HG02571 (cell line): ENCODE measurements around the gene ARPP21.
"Not testable (repeated sequence)": the region's sequence is repeated elsewhere in the genome, so short reads cannot be mapped to it uniquely, and the experiment has no call there.

Source experiments
- ATAC-seq: cut with Tn5 transposase; IDR thresholded peaks from one replicate; pipeline ENCODE4 v1.9.1; 2021; ENCODE audit warnings: mild to moderate bottlenecking, moderate library complexity; ENCODE audit not compliant: unreplicated experiment

ARPP21 gene

DNA sequence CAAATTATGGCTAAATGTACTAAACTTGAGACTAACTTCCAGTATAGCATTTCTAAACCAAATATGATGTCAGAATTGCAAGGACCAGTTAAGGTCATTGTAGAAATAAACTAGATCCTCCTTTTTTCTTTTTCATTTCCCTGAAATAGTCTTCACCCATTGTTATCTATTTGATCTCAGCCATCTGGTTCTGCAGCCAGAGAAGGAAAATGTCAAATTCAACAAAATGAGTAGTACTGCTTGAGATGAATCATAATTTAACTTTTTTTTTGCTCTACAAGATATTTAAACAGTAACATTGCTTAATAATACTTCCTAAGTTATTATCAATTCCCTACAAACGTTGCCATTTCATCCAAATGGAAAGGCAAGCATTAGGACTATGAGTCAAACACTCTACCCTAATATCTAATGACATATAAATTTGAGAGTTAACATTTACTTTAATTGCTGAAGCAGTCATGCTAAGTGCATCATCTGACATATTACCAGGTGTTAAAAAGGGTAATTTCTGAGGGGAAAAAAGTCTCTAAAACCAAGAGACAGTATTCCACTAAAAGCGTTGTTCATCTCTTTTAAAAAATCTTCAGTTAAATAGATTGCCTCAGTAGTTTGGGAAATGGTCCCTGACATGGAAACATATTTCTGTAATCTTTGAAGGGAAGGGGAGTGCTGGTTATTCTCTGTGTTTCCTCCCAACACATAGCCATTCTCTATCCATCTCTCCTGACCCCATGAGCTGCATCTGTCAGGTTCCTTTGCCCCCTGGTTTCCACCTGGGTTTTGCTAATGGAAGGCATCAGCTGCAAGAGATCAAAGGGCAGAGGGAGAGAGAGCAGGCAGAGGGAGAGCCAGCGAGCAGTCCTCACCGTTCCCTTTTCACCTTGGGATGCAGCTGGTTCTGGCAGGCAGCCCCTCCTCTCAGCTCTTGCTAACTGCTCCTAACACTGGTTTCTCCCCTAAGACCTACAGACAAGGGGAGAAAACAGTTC is 138.5 kb downstream of the ARPP21 start:
- no peak for ATAC-seq

DNA sequence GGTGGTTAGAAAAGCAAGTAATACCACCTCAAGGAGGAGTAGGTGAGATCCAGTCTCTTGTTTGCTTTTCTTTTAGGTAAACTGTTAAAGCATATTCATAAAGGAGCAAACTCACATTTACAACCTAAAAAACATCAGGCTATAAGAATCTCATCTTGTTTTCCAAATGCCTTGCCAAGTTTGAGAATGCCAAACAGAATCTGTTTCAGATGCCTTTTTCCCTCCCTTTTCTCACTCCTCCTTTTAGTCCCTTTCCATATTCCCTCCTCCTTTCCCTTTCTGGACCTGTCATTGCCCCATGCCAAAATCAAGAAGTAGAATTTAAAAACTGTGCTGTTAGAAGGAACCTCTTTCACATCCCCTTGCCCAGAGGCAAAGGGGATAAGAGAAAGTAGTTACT is 140.3 kb downstream of the ARPP21 start:
- ATAC-seq, result no peak

DNA sequence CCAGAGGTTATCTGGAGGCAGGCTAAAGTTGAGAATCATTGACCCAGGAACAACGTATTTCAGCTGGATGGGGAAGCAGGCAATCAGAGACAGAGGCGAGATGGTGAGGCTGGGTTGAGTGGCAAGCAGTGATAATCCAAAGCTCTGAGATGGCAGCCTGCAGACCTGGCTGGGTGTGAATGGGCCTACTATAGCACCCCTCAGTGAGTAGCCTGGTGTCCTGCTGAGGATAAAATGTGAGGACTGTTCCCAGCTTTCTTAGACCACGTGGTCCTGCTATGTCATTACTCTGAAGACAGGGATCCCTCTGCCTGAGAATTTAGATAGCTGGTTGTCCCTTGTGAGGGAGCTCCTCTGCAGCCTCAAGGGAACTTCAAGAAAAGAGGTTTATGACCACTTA is 141.5 kb downstream of the ARPP21 start:
- ATAC-seq, result no peak

DNA sequence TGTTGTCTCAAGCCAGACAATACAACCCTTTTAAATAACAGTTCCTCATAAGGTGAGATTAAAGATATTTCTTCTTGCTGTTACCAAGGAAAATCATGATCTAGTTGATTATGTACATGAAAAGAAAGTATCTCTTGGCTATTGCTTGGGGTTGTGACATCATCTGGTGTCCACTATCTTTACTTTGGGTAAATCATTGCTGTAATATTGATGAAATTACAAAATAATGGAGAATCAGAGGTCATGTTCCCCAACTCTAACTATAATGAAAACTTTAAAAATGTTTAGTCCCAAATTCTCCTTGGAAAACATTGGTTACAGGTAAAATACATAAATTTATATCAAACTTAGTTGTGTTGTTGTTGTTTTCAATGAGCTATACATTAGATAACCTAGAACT is 142.2 kb downstream of the ARPP21 start:
- no peak for ATAC-seq

DNA sequence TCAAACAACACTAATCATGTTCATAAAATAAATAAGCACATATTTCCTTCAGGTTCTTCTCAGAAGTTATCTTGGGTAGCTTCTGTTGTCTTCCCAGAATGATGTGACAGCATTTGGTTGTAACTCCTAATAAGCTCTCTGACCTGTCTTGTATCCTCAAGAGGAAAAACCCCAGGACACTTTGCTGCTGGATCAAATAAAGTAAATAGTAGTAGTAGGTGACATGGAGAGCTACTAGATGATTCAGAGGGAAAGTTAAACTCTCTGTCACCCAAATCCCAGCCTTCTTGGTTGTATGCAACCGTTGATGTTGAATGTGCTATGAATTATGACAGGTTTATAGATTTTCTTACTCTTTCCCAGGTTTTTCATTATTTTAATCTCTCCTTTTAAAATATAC is 143.0 kb downstream of the ARPP21 start:
- ATAC-seq, result no peak

DNA sequence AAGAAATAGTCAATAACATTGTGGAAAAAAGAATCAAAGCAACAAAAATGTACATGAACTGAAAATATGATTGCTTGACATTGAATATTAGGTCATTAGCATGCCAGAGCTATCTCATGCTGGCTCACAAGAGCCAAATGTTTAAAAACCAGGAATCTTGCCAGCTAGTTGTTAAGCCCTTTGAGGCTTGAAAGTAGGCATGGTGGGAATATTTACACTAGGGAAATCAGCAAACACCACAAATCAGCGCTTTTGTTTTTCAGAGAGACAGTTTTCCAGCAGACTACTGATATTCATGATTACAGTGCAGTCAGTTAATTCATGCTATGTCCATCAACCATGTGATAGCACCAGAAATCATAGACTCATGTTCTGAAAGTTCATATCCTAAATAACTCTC is 144.8 kb downstream of the ARPP21 start:
- ATAC-seq, result no peak

DNA sequence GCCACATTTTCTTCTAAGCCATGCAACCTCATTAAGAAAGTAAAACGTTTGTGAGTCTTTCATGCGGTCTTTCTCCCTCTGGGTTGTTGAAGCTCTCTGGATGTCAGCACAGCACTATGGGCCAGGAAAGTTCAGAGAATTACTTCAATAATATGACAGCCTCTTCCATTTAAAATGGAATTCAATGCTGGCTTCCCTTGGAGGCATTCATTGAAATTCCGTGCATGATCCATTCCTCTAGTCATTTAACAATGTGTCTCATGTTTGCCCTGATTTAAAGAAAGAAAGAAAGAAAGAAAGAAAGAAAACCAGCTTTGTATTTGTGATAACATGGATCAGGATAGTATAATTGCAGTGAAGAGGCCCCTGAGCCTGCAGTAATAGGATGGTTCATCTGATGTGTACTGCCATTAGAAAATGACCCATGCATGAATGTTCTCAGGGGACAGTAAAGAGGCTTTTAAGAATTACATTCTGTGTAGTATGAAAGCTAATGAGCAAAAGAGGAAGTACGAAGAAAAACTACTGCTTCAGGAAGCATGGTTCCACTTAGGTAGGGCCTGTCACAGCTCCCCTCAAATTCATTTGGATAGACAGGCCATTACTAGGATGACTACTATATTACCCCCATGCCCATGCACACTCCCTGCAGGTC is 146.0 kb downstream of the ARPP21 start:
- no peak for ATAC-seq

DNA sequence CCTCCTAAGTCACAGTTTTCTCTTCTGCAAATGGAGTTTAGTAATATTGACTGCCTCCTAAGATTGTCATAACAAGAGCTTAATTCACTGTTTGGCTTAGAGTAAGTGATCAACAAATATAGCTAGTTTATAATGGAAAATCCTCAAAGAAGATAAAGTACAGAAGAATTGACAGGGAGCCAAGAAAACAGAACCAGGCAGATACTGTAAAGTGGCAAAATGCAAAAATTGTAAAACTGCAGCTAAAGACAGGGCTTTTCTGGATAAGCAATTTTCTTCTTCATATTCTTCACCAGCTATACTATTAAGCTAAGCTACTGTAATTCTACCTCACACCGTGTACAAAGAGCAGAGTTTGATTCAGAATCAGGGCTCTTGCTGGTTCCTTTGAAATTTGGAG is 148.6 kb downstream of the ARPP21 start:
- no peak for ATAC-seq

DNA sequence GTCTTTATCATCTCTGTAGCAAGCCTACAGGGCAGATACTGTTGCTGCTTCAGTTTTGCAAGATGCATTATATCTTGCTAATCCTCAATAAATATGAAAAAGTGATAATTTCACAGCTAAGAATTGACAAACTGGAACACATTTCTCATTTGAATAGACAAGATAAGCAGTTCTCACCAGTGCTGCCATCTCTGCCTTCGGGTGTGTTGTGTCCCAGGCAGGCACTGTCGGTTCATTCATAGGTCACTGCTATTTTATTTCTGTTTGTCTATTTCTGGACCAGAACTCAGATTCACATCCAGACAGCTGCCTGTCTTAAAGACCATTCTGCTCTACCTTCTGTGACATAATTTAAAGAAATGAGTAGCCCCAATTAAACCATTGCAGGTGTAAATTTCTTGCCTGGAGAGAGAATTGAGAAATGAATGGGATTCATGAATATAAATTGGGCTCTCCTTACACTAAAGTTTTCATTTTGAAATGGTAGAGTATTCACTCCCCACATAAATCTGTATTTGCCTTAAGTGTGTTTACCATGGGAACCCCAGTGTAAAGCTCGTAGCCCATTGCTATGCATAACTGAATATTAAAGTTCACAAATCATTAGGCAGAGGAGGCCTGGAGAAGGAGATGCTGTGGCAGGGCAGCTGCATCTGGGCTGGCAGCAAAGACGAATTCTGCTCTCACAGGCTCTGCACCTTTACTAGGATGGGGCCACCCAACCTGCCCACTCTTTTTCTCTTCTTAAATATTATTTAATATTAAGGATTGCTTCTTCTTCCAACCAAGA is 149.9 kb downstream of the ARPP21 start:
- ATAC-seq, result no peak

DNA sequence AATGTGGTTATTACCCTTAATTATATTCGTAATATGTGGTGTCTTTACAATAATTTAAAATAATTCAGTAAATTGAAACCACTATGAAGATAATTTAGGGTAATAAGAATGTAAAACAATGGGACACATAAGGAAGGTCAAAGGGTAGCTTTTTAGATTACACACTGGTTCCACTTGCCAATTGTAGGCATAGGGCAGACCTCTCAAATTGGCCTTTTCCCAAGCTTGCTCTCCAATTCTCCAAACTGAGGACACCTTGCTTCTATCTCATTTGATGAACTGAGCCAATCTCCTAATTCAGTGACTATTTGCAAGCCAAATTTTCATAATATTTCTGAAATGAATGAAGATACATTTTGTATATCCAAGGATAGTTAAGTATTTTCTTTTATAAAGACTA is 151.4 kb downstream of the ARPP21 start:
- ATAC-seq, result no peak

DNA sequence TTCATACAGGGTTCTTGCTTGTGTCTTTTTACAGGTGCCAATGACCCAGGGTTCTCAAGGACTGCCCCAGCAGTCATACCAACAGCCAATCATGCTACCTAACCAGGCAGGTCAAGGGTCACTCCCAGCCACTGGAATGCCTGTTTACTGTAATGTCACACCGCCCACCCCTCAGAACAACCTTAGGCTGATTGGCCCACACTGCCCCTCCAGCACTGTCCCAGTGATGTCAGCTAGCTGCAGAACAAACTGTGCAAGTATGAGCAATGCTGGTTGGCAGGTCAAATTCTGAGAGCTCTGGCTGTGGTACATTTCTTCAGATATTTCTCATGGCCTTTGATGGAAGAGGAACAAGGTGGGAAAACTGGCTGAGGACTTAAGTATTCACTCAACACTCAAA is 154.3 kb downstream of the ARPP21 start:
- ATAC-seq, result no peak

DNA sequence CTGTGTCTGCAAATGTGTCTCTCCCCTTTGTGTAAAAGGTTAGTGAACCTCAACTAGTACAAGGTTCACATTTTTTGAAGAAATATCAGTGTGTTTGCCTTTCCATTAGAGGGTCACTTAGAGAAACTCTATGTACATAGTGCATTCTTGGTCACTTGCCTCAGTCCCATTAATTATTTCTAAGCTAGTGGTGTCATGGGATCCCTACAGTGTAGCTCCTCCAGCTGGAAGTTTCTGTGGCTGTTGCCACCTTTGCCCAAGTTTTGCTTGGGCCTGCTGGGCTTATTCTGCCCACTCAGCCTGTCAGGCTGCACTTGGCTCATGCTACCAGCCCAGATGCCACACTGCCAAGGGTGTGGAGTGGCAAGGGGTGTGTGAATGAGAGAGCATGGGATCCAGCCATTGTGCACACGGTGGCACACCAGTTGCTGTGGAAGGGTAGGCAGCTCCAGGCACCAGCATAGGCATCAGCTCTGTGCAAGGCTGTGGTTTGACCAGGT is 161.7 kb downstream of the ARPP21 start:
- no peak for ATAC-seq

DNA sequence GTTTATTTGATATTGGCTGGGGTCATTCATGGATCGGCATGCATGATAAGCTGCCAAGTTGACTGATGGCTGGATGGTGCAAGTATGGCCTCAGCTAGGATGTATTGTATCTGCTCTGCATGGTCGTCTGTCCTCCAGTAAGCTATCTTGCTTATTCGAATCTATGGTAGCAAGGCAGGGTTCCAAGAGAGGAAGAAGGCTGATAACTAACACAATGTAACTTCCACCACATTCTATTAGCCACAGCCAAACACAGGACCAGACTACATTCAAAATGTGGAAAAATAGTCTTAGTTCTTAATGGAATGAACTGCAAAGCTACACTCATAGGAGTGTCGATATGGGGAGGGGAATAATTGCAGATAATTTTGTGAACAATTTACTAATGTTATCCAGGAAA is 175.2 kb downstream of the ARPP21 start:
- no peak for ATAC-seq

DNA sequence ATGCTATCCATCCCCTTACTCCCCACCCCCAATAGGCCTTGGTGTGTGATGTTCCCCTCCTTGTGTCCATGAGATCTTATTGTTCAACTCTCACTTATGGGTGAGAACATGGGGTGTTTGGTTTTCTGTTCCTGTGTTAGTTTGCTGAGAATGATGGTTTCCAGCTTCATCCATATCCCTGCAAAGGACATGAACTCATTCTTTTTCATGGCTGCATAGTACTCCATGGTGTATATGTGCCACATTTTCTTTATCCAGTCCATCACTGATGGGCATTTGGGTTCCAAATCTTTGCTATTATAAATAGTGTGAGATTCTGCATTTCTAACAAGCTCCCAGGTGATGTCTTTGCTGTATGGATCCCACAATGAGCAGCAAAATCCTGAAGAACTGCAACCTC is 176.5 kb downstream of the ARPP21 start:
- ATAC-seq, result not testable (repeated sequence)

DNA sequence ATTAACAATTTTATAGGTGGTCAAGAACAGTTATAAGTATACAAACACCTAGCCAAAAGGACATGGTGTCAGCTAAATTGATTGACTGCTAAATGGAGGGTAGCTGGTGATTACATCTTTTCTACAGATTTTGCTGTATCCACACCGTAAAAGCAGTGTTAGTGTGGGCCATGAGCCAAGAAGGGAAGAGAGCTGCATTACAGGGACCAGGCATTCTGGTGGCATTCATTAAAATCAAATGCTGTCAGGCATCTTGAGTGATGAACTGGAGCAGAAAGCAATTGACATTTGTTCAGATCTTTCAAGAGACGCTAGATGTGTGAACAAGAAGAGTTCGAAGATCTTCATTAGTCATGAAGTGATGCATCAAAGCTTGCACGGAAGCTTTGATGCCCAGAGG is 177.9 kb downstream of the ARPP21 start:
- no peak for ATAC-seq

DNA sequence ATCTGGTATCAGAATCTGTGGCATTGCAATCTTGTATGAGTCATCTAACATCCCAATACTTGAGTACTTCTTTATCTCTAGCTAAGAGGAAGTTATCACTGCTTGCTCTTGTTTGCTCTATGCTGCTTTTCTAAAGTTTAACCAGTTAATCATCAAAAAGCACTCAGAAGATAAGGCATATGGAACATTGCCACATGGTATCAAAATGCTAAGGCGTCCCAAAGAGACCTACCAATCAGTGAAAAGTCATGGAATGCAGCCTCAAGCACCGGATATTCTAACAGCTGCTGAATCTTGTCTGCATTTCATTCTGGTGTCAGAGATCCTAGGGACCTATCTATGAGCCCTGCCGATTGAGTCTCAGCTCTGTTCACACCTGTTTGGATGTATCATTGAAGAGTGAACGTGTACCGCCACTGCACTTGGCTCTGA is 192.8 kb downstream of the ARPP21 start:
- no peak for ATAC-seq
